Activated B cell treated with CpG ODN at 0.5 μM for 24 hours (primary cell): ENCODE data around the gene ANKRD11. TPM values are rescaled to one million over a fixed set of nuclear protein-coding genes. Genes with fewer than 3 reads are reported as not detected.

Source experiments
- ATAC-seq: fragments of 200-7000 bp; cut with Tn5 transposase; one replicate; pipeline ENCODE4 v1.10.0; 2021; ENCODE audit warnings: low read depth, mild to moderate bottlenecking, moderate library complexity
- CTCF ChIA-PET: fragments of 350-600 bp; sonication (Branson Sonifier 250); formaldehyde crosslinking; loops from one replicate; lab custom pipeline; 2021; ENCODE audit warnings: antibody characterized with exemption; lab: Charles Lee
- POLR2A ChIA-PET: fragments of 350-600 bp; sonication (Branson Sonifier 250); formaldehyde crosslinking; loops from one replicate; lab custom pipeline; 2021; ENCODE audit warnings: antibody characterized with exemption; lab: Charles Lee
- DNase-seq: peaks from one replicate; pipeline ENCODE4 v3.0.0; 2022
- H3K27ac Mint-ChIP-seq: one replicate; pipeline ENCODE4 v1.8.0; 2020; ENCODE audit warnings: mixed read lengths
- H3K27me3 Mint-ChIP-seq: one replicate; pipeline ENCODE4 v1.8.0; 2021; ENCODE audit warnings: mixed read lengths
- H3K36me3 Mint-ChIP-seq: one replicate; pipeline ENCODE4 v1.8.0; 2021; ENCODE audit warnings: low read depth, mixed read lengths
- H3K4me1 Mint-ChIP-seq: one replicate; pipeline ENCODE4 v1.8.0; 2021; ENCODE audit warnings: mixed read lengths
- H3K4me3 Mint-ChIP-seq: one replicate; pipeline ENCODE4 v1.8.0; 2020; ENCODE audit warnings: mild to moderate bottlenecking, mixed read lengths
- H3K9me3 Mint-ChIP-seq: one replicate; pipeline ENCODE4 v1.8.0; 2020; ENCODE audit warnings: mixed read lengths
- intact Hi-C: fragments of 100-400 bp; cut with micrococcal nuclease; formaldehyde crosslinking; loops from one replicate; pipeline ENCODE4 v1.15.1; 2024
- total RNA-seq: library from RNA; stranded (reverse); gene quantifications from 2 replicates; pipeline ENCODE4 v1.2.3, GENCODE V29; 2022
- TF ChIP-seq, protein P1 (sequence below): fragments of 200-600 bp; IDR thresholded peaks from one replicate; pipeline ENCODE4 v1.8.0; 2022; ENCODE audit warnings: antibody characterized with exemption, mild to moderate bottlenecking

Gene ANKRD11
- total RNA-seq, 1 donor from 2014 or later, result 243 TPM

DNA sequence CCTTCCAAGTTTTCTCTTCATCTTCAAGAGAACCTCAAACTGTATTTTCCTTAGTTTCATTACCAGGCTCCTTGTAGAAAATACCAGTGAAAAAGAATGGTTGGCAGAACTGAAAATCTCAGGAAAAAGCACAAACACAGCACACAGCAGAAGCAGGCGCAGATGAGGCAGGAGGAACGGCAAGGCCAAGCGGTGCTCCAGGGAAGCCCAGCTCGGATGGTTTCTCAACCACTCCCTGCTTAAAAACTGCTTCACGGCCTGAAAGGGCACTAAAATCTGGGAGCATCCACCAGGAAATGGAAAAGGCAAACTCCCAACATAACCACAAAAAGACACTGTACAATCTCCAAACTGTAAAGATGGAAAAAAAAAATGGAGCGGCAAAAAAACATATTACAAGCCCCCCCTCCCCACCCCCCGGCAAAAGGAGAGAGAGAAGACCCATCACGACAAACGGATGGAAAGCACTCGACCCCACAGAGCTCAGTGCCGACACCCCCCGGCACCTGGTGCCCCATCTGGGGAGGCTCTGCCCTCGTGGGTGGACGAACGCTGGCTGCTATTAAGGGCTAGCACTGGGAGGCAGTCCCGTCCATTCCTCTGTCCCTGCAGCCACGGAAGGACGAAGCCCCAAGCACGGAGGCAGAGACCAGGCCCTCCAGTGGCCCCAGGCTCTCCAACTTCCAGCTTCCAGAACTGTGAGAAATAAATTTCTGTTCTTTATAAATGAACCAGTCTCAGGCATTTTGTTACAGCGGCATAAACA, 145.3 kb downstream of the ANKRD11 start:
- DNase-seq (no peak), ATAC-seq (no peak)
- H3K4me3 Mint-ChIP-seq, result no peak overlapping the region
- peaks cover 21% of the 10 kb centered on the region for H3K36me3 Mint-ChIP-seq
- CTCF ChIA-PET, result no interaction called here
- intact Hi-C loops, result no loop called here
- peaks cover 76% of the 10 kb centered on the region for H3K4me1 Mint-ChIP-seq
- H3K9me3 Mint-ChIP-seq, result no peaks in the 10 kb centered on the region
- POLR2A ChIA-PET, result no interaction called here
- H3K27me3 Mint-ChIP-seq, result no peaks in the 10 kb centered on the region
- H3K27ac Mint-ChIP-seq, result no peak overlapping the region
- TF ChIP-seq, protein P1, sequence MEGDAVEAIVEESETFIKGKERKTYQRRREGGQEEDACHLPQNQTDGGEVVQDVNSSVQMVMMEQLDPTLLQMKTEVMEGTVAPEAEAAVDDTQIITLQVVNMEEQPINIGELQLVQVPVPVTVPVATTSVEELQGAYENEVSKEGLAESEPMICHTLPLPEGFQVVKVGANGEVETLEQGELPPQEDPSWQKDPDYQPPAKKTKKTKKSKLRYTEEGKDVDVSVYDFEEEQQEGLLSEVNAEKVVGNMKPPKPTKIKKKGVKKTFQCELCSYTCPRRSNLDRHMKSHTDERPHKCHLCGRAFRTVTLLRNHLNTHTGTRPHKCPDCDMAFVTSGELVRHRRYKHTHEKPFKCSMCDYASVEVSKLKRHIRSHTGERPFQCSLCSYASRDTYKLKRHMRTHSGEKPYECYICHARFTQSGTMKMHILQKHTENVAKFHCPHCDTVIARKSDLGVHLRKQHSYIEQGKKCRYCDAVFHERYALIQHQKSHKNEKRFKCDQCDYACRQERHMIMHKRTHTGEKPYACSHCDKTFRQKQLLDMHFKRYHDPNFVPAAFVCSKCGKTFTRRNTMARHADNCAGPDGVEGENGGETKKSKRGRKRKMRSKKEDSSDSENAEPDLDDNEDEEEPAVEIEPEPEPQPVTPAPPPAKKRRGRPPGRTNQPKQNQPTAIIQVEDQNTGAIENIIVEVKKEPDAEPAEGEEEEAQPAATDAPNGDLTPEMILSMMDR, result no peak

- ChIA-PET CTCF (no interaction called here), POLR2A (no interaction called here)
- Mint-ChIP-seq H3K4me1 (peaks cover 76% of the 10 kb centered on the region), H3K36me3 (peaks cover 24% of the 10 kb centered on the region), H3K27ac (no peak overlapping the region), H3K9me3 (no peaks in the 10 kb centered on the region), H3K4me3 (no peak overlapping the region), H3K27me3 (no peaks in the 10 kb centered on the region)
- ATAC-seq, result no peak
- intact Hi-C loops, result no loop called here
- TF ChIP-seq, protein P1, result no peak
- no peak for DNase-seq
Observed at GRCh38 chr16:89344458-89344834, 145.9 kb downstream of the ANKRD11 start.

DNA sequence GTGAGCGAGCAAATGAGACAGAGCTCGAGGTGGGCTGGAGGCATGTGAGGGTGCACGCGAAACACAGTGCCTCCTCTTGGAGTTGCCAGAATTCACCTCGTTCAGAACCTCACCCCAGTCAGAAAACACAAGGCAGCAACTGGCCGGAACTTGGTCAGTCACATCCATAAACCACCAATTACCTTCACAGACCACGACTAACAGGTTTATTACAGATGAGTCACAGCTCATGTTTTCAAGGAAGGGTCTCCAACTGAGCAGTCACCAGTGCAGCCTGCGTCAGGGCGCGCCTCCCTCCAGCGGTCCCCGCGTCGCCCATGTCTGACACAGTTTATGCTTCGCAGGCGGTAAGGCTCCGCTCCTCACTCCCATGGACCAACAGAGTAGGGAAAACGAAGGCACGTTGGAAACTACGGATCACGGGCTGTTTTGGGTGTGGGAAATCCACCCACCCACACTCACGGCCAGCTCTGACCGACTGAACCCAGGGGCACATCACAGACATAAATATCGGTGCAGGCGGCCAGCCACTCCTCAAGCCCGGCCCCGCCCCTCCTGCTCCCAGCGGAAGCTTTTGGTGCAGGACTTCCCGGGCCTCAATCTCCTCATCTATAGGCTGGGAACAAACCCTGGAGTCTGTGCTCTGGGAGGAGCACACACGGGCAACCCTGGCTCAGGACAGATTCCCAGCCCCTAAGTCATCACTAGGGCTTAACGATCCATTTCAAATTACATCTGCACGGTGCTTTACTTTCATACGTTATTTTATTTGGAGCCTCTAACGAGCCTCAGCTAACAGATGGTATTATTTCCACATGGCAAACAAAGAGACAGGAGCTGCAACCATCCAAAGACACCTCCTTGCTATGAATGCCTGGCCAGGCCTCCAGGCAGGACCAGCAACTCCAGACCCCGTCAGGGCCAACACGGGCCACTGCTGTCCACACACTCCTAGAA, 146.6 kb downstream of the ANKRD11 start:
- peaks cover 24% of the 10 kb centered on the region for H3K36me3 Mint-ChIP-seq
- peaks cover 76% of the 10 kb centered on the region for H3K4me1 Mint-ChIP-seq
- intact Hi-C loops, result no loop called here
- H3K27ac Mint-ChIP-seq, result no peak overlapping the region
- POLR2A ChIA-PET, result no interaction called here
- H3K4me3 Mint-ChIP-seq, result no peak overlapping the region
- CTCF ChIA-PET, result no interaction called here
- ATAC-seq (no peak), DNase-seq (no peak)
- no peaks in the 10 kb centered on the region for H3K9me3 Mint-ChIP-seq
- H3K27me3 Mint-ChIP-seq, result no peaks in the 10 kb centered on the region
- TF ChIP-seq, protein P1, result no peak

DNA sequence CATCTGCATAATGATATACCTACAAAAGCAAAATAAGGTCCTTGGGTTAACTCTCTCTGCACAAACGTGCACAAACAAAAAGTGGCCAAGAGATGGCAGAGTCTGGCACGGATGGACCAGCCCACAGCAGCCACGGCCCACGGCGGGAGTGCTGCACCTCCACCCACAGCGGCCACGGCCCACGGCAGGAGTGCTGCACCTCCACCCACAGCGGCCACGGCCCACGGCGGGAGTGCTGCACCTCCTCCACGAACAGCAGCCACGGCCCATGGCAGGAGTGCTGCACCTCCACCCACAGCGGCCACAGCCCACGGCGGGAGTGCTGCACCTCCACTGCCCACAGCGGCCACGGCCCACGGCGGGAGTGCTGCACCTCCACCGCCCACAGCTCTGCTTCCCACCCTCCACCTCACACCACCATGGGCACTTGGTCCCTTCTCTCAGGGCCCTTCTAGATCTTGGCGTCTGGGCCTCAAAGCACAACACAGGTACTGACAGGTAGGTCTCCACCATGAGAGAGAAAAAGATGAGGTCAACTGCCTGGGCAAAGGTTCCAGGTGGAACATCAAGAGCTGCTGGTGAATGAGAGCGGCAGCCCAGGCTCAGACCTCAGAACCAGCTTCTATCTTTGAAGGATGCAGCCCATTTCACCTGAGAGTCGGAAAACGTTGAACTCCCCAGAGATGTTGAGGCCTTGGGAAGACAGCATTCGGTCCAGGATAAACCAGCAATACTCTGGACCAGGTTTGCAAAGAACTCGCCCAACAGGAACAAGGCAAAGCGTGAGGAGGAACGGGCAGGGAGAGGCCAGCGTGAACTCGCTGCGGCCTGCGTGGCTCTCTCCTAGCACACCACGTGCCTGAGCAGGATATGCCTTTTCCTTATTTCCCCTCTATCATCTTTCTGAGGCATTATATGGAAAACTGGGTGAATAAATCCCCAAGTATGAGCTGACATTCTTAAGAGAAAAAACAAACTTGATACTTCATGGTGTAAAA, 148.4 kb downstream of the ANKRD11 start:
- H3K4me1 Mint-ChIP-seq, result peaks cover 72% of the 10 kb centered on the region
- ChIA-PET POLR2A (interaction anchor here (0.6 to 1.0 kb wide), 3 partner anchors 144 to 166 kb away, joined by 3 to 5 read pairs (median 5); partner anchors contain the start of gene SPG7), CTCF (no interaction called here)
- peaks cover 26% of the 10 kb centered on the region for H3K36me3 Mint-ChIP-seq
- ATAC-seq, result no peak
- intact Hi-C loops, result no loop called here
- DNase-seq, result no peak
- TF ChIP-seq, protein P1, result no peak
- H3K9me3 Mint-ChIP-seq, result no peaks in the 10 kb centered on the region
- no peak overlapping the region for H3K27ac Mint-ChIP-seq
- no peaks in the 10 kb centered on the region for H3K27me3 Mint-ChIP-seq
- no peak overlapping the region for H3K4me3 Mint-ChIP-seq
